HG02981 (cell line): ENCODE data around the gene HS3ST2.
"Not testable (repeated sequence)": the region's sequence is repeated elsewhere in the genome, so short reads cannot be mapped to it uniquely, and the experiment has no call there.

Experiments
- ATAC-seq: cut with Tn5 transposase; IDR thresholded peaks from one replicate; pipeline ENCODE4 v1.9.1; 2021; ENCODE audit warnings: mild to moderate bottlenecking, moderate library complexity; ENCODE audit not compliant: unreplicated experiment

HS3ST2 gene

GRCh38 chr16:22813223-22813947 is 577 bp upstream of the HS3ST2 start:
- ATAC-seq, result no peak

GRCh38 chr16:22814711-22815105 is 746 bp downstream of the HS3ST2 start:
- ATAC-seq, result no peak

GRCh38 chr16:22815863-22816262 is 1.9 kb downstream of the HS3ST2 start:
- ATAC-seq, result no peak

- no peak for ATAC-seq
These were observed 2.5 kb downstream of the HS3ST2 start for GRCh38 chr16:22816475-22816874.

- ATAC-seq, result not testable (repeated sequence)
These were observed 4.8 kb downstream of the HS3ST2 start for GRCh38 chr16:22818736-22819135.

- no peak for ATAC-seq
These were observed 24.7 kb downstream of the HS3ST2 start for GRCh38 chr16:22838681-22839080.

GRCh38 chr16:22842031-22842430 is 28.1 kb downstream of the HS3ST2 start:
- ATAC-seq, result not testable (repeated sequence)

- ATAC-seq, result no peak
These were observed 29.2 kb downstream of the HS3ST2 start for GRCh38 chr16:22843122-22843521.

- ATAC-seq, result no peak
These were observed 29.9 kb downstream of the HS3ST2 start for GRCh38 chr16:22843856-22844255.

- ATAC-seq, result no peak
These were observed 30.5 kb downstream of the HS3ST2 start for GRCh38 chr16:22844416-22844815.

GRCh38 chr16:22847100-22847499 is 33.1 kb downstream of the HS3ST2 start:
- no peak for ATAC-seq

- ATAC-seq, result no peak
These were observed 33.7 kb downstream of the HS3ST2 start for GRCh38 chr16:22847690-22848089.

- no peak for ATAC-seq
These were observed 34.5 kb downstream of the HS3ST2 start for GRCh38 chr16:22848451-22848850.

GRCh38 chr16:22849517-22849916 is 35.6 kb downstream of the HS3ST2 start:
- no peak for ATAC-seq

GRCh38 chr16:22855231-22855630 is 41.3 kb downstream of the HS3ST2 start:
- ATAC-seq, result no peak

- no peak for ATAC-seq
These were observed 43.5 kb downstream of the HS3ST2 start for GRCh38 chr16:22857296-22858025.

GRCh38 chr16:22859925-22860324 is 46.0 kb downstream of the HS3ST2 start:
- ATAC-seq, result no peak

- no peak for ATAC-seq
These were observed 47.6 kb downstream of the HS3ST2 start for GRCh38 chr16:22861580-22861979.

GRCh38 chr16:22862046-22862445 is 48.1 kb downstream of the HS3ST2 start:
- no peak for ATAC-seq

- ATAC-seq, result no peak
These were observed 50.4 kb downstream of the HS3ST2 start for GRCh38 chr16:22864375-22864774.

GRCh38 chr16:22868593-22869224 is 54.7 kb downstream of the HS3ST2 start:
- ATAC-seq, result no peak

GRCh38 chr16:22871861-22872260 is 57.9 kb downstream of the HS3ST2 start:
- ATAC-seq, result no peak
